ENCODE measurements around the gene ATP2B3.

The ATP2B3 gene

DNA sequence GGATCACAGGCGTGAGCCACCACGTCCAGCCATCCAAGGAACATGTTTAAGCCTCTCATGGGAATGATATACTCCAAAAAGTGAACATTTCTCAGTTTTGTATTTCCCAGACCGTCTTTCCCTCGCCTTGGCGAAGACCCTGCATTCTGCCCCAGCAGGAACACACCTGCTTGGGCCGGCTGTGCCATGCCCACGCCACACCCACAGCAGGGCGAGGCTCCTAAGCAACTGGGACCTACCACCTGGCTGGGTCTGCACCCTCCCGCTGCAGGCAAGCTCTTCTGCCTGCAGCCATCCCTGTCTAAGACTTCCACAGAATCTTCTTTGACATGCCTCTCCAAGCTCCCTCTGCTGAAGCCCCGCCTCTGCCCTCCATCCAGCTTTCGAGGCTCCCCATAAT is 77.9 kb downstream of the ATP2B3 start:
- Histone ChIP-seq H3K27ac (ENCODE audit: low read depth, low read length, severe bottlenecking) (no peak overlapping the region), H3K36me3 (ENCODE audit: control insufficient read depth, insufficient read depth, low read length) (peaks cover 17% of the 10 kb centered on the region), H3K4me1 (ENCODE audit: control insufficient read depth, insufficient read depth, low read length, poor library complexity, severe bottlenecking) (peaks cover 4% of the 10 kb centered on the region), H3K4me3 (ENCODE audit: extremely low read depth, insufficient read depth, low read length, poor library complexity, severe bottlenecking) (no peak overlapping the region), H3K9me3 (ENCODE audit: control insufficient read depth, low read length) (no peaks in the 10 kb centered on the region)
- WGBS, 2 experiments (ENCODE audit: insufficient coverage in 2 of 2), result 89 to 92% methylated on average over 5 to 9 of the region's 11 CpGs

DNA sequence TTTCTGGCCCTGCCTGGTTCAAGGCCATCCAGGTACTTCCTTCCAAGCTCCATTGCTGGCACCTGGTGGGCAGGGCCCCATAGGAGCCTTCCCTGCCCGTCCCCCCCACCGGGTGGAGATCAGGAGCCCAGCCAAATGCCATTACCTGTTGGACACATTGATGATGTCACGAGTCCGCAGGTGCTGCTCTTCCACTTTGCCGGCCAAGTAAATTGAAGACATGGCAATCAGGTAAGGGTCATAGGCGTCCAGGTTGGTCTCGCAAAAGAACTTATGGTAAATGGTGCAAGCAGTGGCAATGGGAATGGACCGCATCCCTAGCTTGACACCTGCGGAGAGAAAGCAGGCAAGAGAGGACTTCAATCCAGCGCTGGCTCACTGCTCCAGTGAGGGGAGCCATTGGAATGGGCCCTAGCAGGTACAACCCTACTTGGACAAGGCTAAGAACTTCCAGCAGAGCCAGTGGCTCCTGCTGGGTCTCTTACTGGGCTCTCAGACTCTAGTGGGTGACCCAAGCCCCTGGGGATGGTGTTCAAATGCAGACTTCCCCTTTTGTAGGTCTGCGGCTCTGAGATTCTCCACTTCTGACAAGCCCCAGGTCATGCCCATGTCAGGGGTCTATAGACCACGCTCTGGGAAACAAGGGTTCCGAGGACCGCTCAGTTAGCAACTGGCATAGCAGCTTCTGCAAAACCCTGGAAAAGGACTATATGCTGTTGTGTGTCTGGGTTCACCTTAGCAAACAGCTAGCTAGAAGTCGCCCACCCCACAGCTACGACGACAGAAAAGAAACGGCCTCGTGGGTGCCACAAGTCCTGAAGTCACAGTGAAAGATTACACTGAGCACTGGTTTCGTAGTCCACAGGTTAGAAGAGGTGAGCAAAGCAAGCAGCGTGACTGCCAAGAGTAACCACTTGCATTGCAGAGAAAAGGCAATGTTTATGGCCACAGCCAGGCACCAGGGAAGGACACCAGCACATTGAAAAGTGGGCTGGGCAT is 78.7 kb downstream of the ATP2B3 start:
- Histone ChIP-seq H3K4me3 (ENCODE audit: extremely low read depth, insufficient read depth, low read length, poor library complexity, severe bottlenecking) (no peak overlapping the region), H3K27ac (ENCODE audit: low read depth, low read length, severe bottlenecking) (no peak overlapping the region), H3K4me1 (ENCODE audit: control insufficient read depth, insufficient read depth, low read length, poor library complexity, severe bottlenecking) (peaks cover 4% of the 10 kb centered on the region), H3K9me3 (ENCODE audit: control insufficient read depth, low read length) (no peaks in the 10 kb centered on the region), H3K36me3 (ENCODE audit: control insufficient read depth, insufficient read depth, low read length) (peaks cover 17% of the 10 kb centered on the region)
- 95 to 97% methylated on average over 13 to 14 of the region's 21 CpGs for WGBS, 2 experiments (ENCODE audit: insufficient coverage in 2 of 2)

DNA sequence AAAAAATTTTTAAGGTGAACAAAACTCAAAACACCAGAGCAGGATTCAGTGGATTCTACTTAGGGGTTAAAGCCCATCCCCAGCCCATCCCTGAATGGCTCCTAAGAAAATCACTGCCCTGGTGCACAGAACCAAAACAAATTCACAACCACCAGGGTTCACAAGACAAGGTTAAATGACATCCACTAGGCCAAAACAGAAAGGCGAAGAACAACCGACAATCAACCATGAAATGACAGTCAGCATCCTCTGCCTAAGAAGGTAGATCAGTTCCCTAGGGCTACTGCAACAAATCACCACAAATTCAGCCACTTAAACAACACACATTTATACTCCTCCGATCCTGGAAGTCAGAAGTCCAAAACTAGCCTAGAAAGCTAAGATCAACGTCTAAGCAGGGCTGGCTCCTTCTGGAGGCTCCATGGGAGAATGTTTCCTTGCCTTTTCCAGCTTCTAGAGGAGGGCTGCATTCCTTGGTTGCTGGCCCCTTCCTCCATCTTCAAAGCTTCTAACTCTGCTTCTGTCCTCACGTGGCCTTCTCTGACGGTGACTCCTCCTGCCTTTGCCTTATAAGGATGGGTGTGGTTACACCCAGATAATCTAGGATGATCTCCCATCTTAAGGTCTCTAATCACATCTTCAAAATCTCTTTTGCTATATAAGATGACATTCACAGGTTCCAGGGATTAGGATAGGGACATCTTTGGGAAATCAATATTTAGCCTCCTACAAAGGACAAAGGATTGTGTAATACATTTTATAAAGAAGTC is 79.7 kb downstream of the ATP2B3 start:
- WGBS, 2 experiments (ENCODE audit: insufficient coverage in 2 of 2), result 90% methylated on average over 2 of the region's 6 CpGs; no CpG with 5 or more reads in 1 of the 2 experiments
- Histone ChIP-seq H3K4me1 (ENCODE audit: control insufficient read depth, insufficient read depth, low read length, poor library complexity, severe bottlenecking) (peaks cover 4% of the 10 kb centered on the region), H3K9me3 (ENCODE audit: control insufficient read depth, low read length) (no peaks in the 10 kb centered on the region), H3K36me3 (ENCODE audit: control insufficient read depth, insufficient read depth, low read length) (peaks cover 17% of the 10 kb centered on the region), H3K27ac (ENCODE audit: low read depth, low read length, severe bottlenecking) (no peak overlapping the region), H3K4me3 (ENCODE audit: extremely low read depth, insufficient read depth, low read length, poor library complexity, severe bottlenecking) (no peak overlapping the region)

DNA sequence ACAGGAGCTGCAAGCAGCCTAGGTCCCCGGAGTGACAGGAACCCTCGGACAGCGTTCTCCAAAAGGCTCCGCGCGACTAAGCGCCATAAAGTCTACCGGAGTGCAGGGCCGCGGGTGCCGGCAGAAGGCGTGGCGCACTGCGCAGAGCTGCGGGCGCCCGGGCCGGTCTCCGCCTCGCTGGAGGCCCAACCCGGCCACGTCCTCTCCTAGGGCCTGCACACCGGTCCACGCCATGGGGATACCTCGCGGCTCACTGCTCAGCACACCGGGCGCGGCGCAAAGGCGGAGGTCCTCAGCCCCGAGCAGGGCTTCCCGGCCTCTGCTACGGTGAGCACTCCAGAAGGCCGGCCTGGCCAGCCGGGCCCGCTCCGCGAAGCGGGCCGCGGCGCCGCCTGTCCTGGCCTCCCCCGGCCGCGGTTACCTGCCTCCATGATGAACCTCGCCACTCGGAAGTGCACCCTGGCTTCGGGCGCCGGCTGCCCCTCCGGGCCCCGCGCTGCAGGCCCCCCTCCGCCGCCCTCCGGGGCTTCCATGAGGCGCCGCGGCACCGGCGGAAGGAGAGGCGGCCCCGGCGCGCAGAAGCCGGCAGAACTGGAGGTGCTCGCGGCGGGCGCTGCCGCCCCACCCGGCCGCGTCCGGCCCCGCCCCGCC is 81.2 kb downstream of the ATP2B3 start, which contains the start of gene CCNQ:
TSS of gene CCNQ (minus strand) at position 599 of the 651 bp plus-strand sequence. CDS start at position 533, 66 bp downstream.
- no peak within 1 kb of the TSS for H3K27ac ChIP-seq (ENCODE audit: low read depth, low read length, severe bottlenecking)
- H3K4me1 ChIP-seq (ENCODE audit: control insufficient read depth, insufficient read depth, low read length, poor library complexity, severe bottlenecking), result peaks cover 4% of the 10 kb centered on the region
- 0 to 3% methylated on average over 8 to 25 of the region's 79 CpGs for WGBS, 2 experiments (ENCODE audit: insufficient coverage in 2 of 2)
- H3K4me3 ChIP-seq (ENCODE audit: extremely low read depth, insufficient read depth, low read length, poor library complexity, severe bottlenecking), result peak within 1 kb of the TSS; percentile 58
- H3K9me3 ChIP-seq (ENCODE audit: control insufficient read depth, low read length), result no peaks in the 10 kb centered on the region
- H3K36me3 ChIP-seq (ENCODE audit: control insufficient read depth, insufficient read depth, low read length), result peaks cover 13% of the 10 kb centered on the region

DNA sequence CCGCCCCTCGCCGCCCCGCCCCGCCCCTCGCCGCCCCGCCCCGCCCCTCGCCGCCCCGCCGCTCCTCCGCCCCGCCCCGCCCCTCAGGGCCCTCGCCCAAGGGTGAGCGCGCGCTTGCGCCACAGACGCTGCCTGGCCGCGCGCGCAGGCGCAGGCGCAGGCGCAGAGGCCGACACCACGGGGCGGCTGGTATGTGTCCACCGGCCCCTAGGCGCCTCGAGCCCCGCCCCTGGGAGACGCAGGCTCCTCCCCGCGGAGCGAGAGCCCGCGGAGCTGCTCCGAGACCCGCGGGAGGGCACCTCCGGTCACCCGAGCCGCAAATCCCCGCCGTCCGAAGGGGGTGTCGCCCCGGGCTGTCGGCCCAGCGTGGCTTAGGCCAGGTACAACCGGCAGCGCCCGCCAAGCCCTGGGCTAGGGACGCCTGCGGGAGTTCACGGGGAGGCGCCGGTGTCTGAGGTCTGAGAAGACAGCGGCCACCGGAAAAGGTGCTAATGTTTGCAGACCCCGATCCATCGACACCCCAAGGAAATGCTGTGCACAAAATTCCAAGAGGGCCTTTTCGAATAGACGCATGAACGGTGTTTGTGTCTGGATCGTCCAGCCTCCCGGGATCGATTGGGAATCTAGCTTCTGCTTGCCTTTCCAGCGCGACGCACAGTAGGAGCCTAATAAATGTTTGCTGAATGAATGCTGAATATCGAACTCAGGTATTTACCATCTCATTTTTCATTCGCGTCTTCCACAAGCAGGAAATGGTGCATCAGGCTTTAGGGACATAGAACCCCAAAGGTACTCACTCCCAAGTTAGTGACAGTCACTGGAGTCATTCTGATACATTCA is 82.0 kb downstream of the ATP2B3 start:
- peak overlapping the region; percentile 48 for H3K4me3 ChIP-seq (ENCODE audit: extremely low read depth, insufficient read depth, low read length, poor library complexity, severe bottlenecking)
- WGBS, 2 experiments (ENCODE audit: insufficient coverage in 2 of 2), result 0 to 1% methylated on average over 6 to 24 of the region's 79 CpGs
- peaks cover 4% of the 10 kb centered on the region for H3K4me1 ChIP-seq (ENCODE audit: control insufficient read depth, insufficient read depth, low read length, poor library complexity, severe bottlenecking)
- H3K27ac ChIP-seq (ENCODE audit: low read depth, low read length, severe bottlenecking), result no peak overlapping the region
- peaks cover 9% of the 10 kb centered on the region for H3K36me3 ChIP-seq (ENCODE audit: control insufficient read depth, insufficient read depth, low read length)
- H3K9me3 ChIP-seq (ENCODE audit: control insufficient read depth, low read length), result no peaks in the 10 kb centered on the region

DNA sequence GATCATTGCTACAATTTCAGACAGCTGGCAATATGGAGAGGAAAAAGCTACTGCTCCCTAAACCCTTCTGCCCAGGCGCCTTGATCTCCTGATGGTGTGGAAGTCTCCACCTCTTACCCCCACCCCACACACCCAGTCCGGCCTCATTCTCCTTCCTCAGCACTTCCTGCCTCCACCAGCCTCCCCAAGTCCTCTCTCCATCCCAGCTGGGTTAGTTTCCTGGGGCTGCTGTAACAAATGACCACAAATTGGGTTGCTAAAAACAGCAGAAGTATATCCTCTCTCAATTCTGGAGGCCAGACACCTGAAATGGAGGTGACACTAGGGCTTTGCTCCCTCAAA is 82.6 kb downstream of the ATP2B3 start:
- WGBS, 2 experiments (ENCODE audit: insufficient coverage in 2 of 2), result no CpG with 5 or more reads among the region's 2 CpGs
- Histone ChIP-seq H3K9me3 (ENCODE audit: control insufficient read depth, low read length) (no peaks in the 10 kb centered on the region), H3K27ac (ENCODE audit: low read depth, low read length, severe bottlenecking) (no peak overlapping the region), H3K4me3 (ENCODE audit: extremely low read depth, insufficient read depth, low read length, poor library complexity, severe bottlenecking) (peak overlapping the region; percentile 48), H3K4me1 (ENCODE audit: control insufficient read depth, insufficient read depth, low read length, poor library complexity, severe bottlenecking) (peaks cover 4% of the 10 kb centered on the region), H3K36me3 (ENCODE audit: control insufficient read depth, insufficient read depth, low read length) (peaks cover 7% of the 10 kb centered on the region)

DNA sequence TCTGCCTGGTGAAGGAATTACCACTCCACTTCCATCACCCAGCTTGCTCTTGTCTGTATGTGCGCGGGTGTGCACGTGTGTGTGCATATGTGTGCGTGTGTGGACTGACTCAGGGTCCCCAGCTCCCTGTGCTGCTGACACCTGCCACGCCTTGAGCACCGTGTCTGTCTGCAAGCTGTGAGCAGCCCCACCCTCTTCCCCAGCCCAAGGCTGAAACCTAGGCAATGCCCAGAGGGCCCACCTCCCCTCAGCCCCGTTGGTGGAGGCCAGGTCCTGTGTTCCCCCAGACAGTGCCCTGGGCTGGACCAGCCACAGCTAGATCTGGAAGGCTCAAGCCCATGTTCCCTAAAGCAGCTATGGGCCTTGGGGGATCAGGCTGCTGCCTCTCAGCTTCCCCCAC is 83.5 kb downstream of the ATP2B3 start:
- H3K4me3 ChIP-seq (ENCODE audit: extremely low read depth, insufficient read depth, low read length, poor library complexity, severe bottlenecking), result no peak overlapping the region
- WGBS, 2 experiments (ENCODE audit: insufficient coverage in 2 of 2), result 90% methylated on average over 2 of the region's 7 CpGs; no CpG with 5 or more reads in 1 of the 2 experiments
- H3K27ac ChIP-seq (ENCODE audit: low read depth, low read length, severe bottlenecking), result no peak overlapping the region
- H3K9me3 ChIP-seq (ENCODE audit: control insufficient read depth, low read length), result no peaks in the 10 kb centered on the region
- peaks cover 7% of the 10 kb centered on the region for H3K36me3 ChIP-seq (ENCODE audit: control insufficient read depth, insufficient read depth, low read length)
- peaks cover 4% of the 10 kb centered on the region for H3K4me1 ChIP-seq (ENCODE audit: control insufficient read depth, insufficient read depth, low read length, poor library complexity, severe bottlenecking)

DNA sequence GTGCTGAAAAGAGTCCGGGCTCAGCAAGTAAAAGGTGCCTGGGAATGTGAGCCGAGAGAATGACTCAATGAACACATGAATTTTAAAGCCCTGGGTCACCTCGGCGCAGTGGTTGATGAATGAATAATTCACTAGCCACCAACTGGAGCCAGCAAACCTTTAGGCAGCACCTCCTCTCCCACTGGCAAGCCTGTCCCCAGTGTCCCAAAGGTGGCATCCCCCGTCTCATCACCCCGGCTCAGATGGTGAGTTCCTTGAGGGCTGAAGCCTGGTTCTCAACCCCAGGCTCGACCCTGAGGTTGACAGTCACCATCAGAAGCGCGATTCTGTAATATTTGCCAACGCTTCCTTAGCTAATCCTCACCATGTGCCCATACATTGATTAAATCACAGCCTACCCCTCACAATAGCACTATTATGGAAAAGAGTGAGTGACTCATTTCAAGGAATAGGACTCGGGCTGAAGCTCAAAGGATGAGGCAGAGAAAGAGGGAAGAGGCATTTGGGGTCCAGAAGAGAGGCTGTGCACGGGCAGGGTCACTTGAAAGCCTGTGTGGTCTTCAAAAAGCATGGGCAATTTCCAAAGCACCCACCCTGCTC is 84.2 kb downstream of the ATP2B3 start:
- H3K9me3 ChIP-seq (ENCODE audit: control insufficient read depth, low read length), result no peaks in the 10 kb centered on the region
- H3K4me3 ChIP-seq (ENCODE audit: extremely low read depth, insufficient read depth, low read length, poor library complexity, severe bottlenecking), result no peak overlapping the region
- WGBS, 2 experiments (ENCODE audit: insufficient coverage in 2 of 2), result 83 to 91% methylated on average over 3 to 5 of the region's 12 CpGs
- H3K27ac ChIP-seq (ENCODE audit: low read depth, low read length, severe bottlenecking), result no peak overlapping the region
- peaks cover 4% of the 10 kb centered on the region for H3K4me1 ChIP-seq (ENCODE audit: control insufficient read depth, insufficient read depth, low read length, poor library complexity, severe bottlenecking)
- peaks cover 1% of the 10 kb centered on the region for H3K36me3 ChIP-seq (ENCODE audit: control insufficient read depth, insufficient read depth, low read length)

DNA sequence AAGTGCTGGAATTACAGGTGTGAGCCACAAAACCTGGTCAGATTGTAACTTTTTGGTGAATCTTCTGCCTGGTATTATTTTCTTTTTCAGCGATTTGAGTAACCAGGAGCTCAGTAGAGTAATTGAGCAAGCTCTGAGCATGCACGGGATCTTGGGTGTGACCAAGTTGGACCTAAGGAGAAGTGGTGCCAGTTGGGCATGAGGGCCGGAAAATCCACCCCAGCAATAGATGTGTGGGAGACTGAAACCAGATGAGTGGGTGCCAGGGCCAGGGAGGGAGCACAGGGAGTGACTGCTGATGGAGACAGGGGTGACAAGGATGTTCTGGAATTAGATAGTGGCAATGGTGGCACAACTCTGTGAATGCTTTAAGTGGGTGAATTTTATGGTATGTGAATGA is 85.2 kb downstream of the ATP2B3 start:
- Histone ChIP-seq H3K36me3 (ENCODE audit: control insufficient read depth, insufficient read depth, low read length) (no peaks in the 10 kb centered on the region), H3K4me1 (ENCODE audit: control insufficient read depth, insufficient read depth, low read length, poor library complexity, severe bottlenecking) (no peaks in the 10 kb centered on the region), H3K4me3 (ENCODE audit: extremely low read depth, insufficient read depth, low read length, poor library complexity, severe bottlenecking) (no peak overlapping the region), H3K9me3 (ENCODE audit: control insufficient read depth, low read length) (no peaks in the 10 kb centered on the region), H3K27ac (ENCODE audit: low read depth, low read length, severe bottlenecking) (no peak overlapping the region)
- WGBS, 2 experiments (ENCODE audit: insufficient coverage in 2 of 2), result 90 to 100% methylated on average over 1 to 2 of the region's 3 CpGs
